Panc1 (cell line): ENCODE results near the gene KIAA1671. TPM values are rescaled to one million over a fixed set of nuclear protein-coding genes. Genes with fewer than 3 reads are reported as not detected.
"Not testable (repeated sequence)": the region's sequence is repeated elsewhere in the genome, so short reads cannot be mapped to it uniquely, and the experiment has no call there.

Source experiments
- ATAC-seq: fragments of 200-7000 bp; cut with Tn5 transposase; 2 replicates; pipeline ENCODE4 v1.9.1; 2020; ENCODE audit warnings: mild to moderate bottlenecking, moderate library complexity
- Bru-seq: library from RNA; stranded (reverse); fragments of 400-500 nt; gene quantifications from one replicate; lab custom pipeline; 2021; lab: Mats Ljungman, UMichigan
- BruChase-seq, 2 experiments: library from RNA; stranded (reverse); fragments of 400-500 nt; gene quantifications; one replicate each; lab custom pipeline; 2021; lab: Mats Ljungman, UMichigan
- BruUV-seq: library from RNA; stranded (reverse); fragments of 400-500 nt; replicated peaks from 2 replicates; lab custom pipeline; 2021; lab: Mats Ljungman, UMichigan
- CTCF ChIA-PET: fragments of 300-600 bp; sonication (Branson Sonifier 250); formaldehyde crosslinking; loops from one replicate; lab custom pipeline; 2022; ENCODE audit warnings: antibody characterized with exemption; lab: Charles Lee
- POLR2A ChIA-PET: fragments of 300-600 bp; sonication (Branson Sonifier 250); formaldehyde crosslinking; loops from one replicate; lab custom pipeline; 2022; ENCODE audit warnings: antibody characterized with exemption; lab: Charles Lee
- DNase-seq: peaks from one replicate; pipeline ENCODE4 v3.0.0-alpha.2; 2010; ENCODE audit warnings: low read depth, low spot score
- H3K27ac ChIP-seq: 2 replicates; pipeline ENCODE4 v1.5.1; 2011; ENCODE audit warnings: mild to moderate bottlenecking, low read length, inconsistent platforms
- H3K27me3 ChIP-seq: fragments of 200-500 bp; sonication (Bioruptor generic); 2 replicates; pipeline ENCODE4 v1.6.0; 2014; ENCODE audit warnings: low read length, inconsistent platforms; ENCODE audit not compliant: control insufficient read depth, insufficient read depth
- H3K36me3 ChIP-seq: fragments of 200-500 bp; sonication (Bioruptor generic); 2 replicates; pipeline ENCODE4 v1.5.1; 2014; ENCODE audit warnings: inconsistent platforms, mild to moderate bottlenecking, low read length, moderate library complexity; ENCODE audit not compliant: control insufficient read depth, insufficient read depth
- H3K4me1 ChIP-seq: 2 replicates; pipeline ENCODE4 v1.5.1; 2011; ENCODE audit warnings: inconsistent platforms, mild to moderate bottlenecking, low read length, moderate library complexity; ENCODE audit not compliant: control insufficient read depth, insufficient read depth
- H3K4me3 ChIP-seq, 2 experiments: 2 replicates each; pipeline ENCODE4 v1.5.1; 2011 to 2012; ENCODE audit warnings: low read depth in 2 of 2, low read length in 2 of 2, mild to moderate bottlenecking in 2 of 2, inconsistent platforms in 1 of 2, moderate library complexity in 1 of 2
- H3K9me3 ChIP-seq: fragments of 200-500 bp; sonication (Bioruptor generic); 2 replicates; pipeline ENCODE4 v1.5.1; 2014; ENCODE audit warnings: low read depth, mild to moderate bottlenecking, inconsistent platforms, low read length, moderate library complexity; ENCODE audit not compliant: control insufficient read depth, insufficient read depth
- CTCF ChIP-seq: fragments of 450-650 bp; IDR thresholded peaks from 2 replicates; pipeline ENCODE4 v1.5.1; 2017; ENCODE audit warnings: mild to moderate bottlenecking
- SIN3A ChIP-seq: IDR thresholded peaks from 2 replicates; pipeline ENCODE4 v1.6.1; 2012; ENCODE audit warnings: low read depth, mild to moderate bottlenecking, low read length, moderate library complexity, borderline replicate concordance; ENCODE audit not compliant: insufficient read depth
- TCF7L2 ChIP-seq: IDR thresholded peaks from 2 replicates; pipeline ENCODE4 v1.6.1; 2011; ENCODE audit warnings: mild to moderate bottlenecking, low read depth, low read length, inconsistent platforms
- in situ Hi-C: cut with HindIII; loops from 2 replicates; pipeline ENCODE4 v1.10.0; 2016; ENCODE audit warnings: low sequenced_read_pairs, low pct_unique_long_range_greater_than_20kb
- intact Hi-C: fragments of 100-400 bp; cut with micrococcal nuclease; formaldehyde crosslinking; loops from one replicate; pipeline ENCODE4 v1.10.0; 2022; ENCODE audit not compliant: unreplicated experiment
- long read RNA-seq: library from polyadenylated mRNA; unstranded; transcript quantifications from one replicate; pipeline ENCODE4 v2.0.0, GENCODE V29; 2021; ENCODE audit not compliant: unreplicated experiment
- polyA plus RNA-seq: library from polyadenylated mRNA; unstranded; fragments of >200 nt; gene quantifications from one replicate; pipeline ENCODE4 v1.2.1, GENCODE V29; 2012; ENCODE audit warnings: missing spikeins; ENCODE audit not compliant: insufficient read length
- total RNA-seq: library from RNA; stranded (reverse); gene quantifications from one replicate; pipeline ENCODE4 v1.2.1, GENCODE V29; 2021; ENCODE audit not compliant: unreplicated experiment

The KIAA1671 gene
- total RNA-seq (48.1 TPM), Bru-seq, nascent RNA (percentile 77 among the genes with signal in this experiment), BruChase-seq, experiment 1, labeled RNA remaining after a 2-hour chase (percentile 75 among the genes with signal in this experiment), BruChase-seq, experiment 2, labeled RNA remaining after a 6-hour chase (percentile 80 among the genes with signal in this experiment)
- polyA plus RNA-seq = 21.9 TPM
- long read RNA-seq, full-length matches to known transcripts = 4 of 42 reads
- long read RNA-seq, partial matches to known transcripts = 6 of 42 reads
- long read RNA-seq, other reads (novel, unspliced or antisense) = 32 of 42 reads

- in situ Hi-C loops = no loop called here
- POLR2A ChIA-PET = no interaction called here
- BruUV-seq = no TSS peak
Observed at GRCh38 chr22:24951942-24952836, at the start of gene KIAA1671. KIAA1671 (plus strand) TSS chr22:24952716; CDS start chr22:25028000, 75,284 bp downstream.

GRCh38 chr22:24905909-24906308, 46.6 kb upstream of the KIAA1671 start:
- ChIA-PET POLR2A (no interaction called here), CTCF (no interaction called here)
- Histone ChIP-seq H3K27ac (no peak overlapping the region), H3K4me3 (no peak overlapping the region), H3K27me3 (no peaks in the 10 kb centered on the region), H3K36me3 (no peaks in the 10 kb centered on the region), H3K4me1 (no peaks in the 10 kb centered on the region; the same call in 1 of the 2 replicates), H3K9me3 (no peaks in the 10 kb centered on the region)
- in situ Hi-C loops (no loop called here), intact Hi-C loops (no loop called here)
- TF ChIP-seq TCF7L2 = no peak
- no peak for DNase-seq
- no peak for ATAC-seq
- no TSS peak for BruUV-seq

More at GRCh38 chr22:24951942-24952836, at the start of gene KIAA1671:
- H3K27me3 ChIP-seq = no peaks in the 10 kb centered on the region
- ATAC-seq = peak; percentile 95
- TF ChIP-seq SIN3A (no peak), CTCF (peak; percentile 96)
- CTCF ChIA-PET = interaction anchor here (0.5 to 0.7 kb wide), 2 partner anchors 60 to 283 kb away, joined by 5 to 6 read pairs; no protein-coding TSS in a partner anchor
- peaks cover 8% of the 10 kb centered on the region for H3K4me1 ChIP-seq
- H3K27ac ChIP-seq = peak within 1 kb of the TSS; percentile 92
- peak within 1 kb of the TSS; percentile 84 to 86 for H3K4me3 ChIP-seq
- intact Hi-C loops = loop anchor here (2.0 to 5.0 kb wide), 2 partner anchors 75 to 97 kb away; no protein-coding TSS in a partner anchor
- DNase-seq = no peak
- H3K36me3 ChIP-seq = no peaks in the 10 kb centered on the region
- H3K9me3 ChIP-seq = no peaks in the 10 kb centered on the region

GRCh38 chr22:24907101-24907500, 45.4 kb upstream of the KIAA1671 start:
- BruUV-seq, intact Hi-C loops, DNase-seq, CTCF ChIA-PET, H3K4me1 ChIP-seq, H3K9me3 ChIP-seq, H3K27ac ChIP-seq, H3K27me3 ChIP-seq, H3K36me3 ChIP-seq, H3K4me3 ChIP-seq, in situ Hi-C loops, ATAC-seq: not testable (repeated sequence)
- POLR2A ChIA-PET = interaction anchor here (0.6 kb wide), 1 partner anchor 28 kb away, joined by 5 read pairs; no protein-coding TSS in a partner anchor
